Vagina (tissue), 2 donors: ENCODE measurements around the gene TBX15.

ENCODE experiments used
- CTCF ChIP-seq, 3 experiments: fragments of 450-650 bp in 2 of 3; fragments of 200-600 bp in 1 of 3; sonication (generic) in 1 of 3; IDR thresholded peaks; one replicate each; pipeline ENCODE4 v1.5.1; 2017 to 2019; ENCODE audit warnings: antibody characterized with exemption in 3 of 3, mild to moderate bottlenecking in 2 of 3, moderate library complexity in 2 of 3
- POLR2A ChIP-seq, 2 donors: fragments of 450-650 bp; IDR thresholded peaks; one replicate each; pipeline ENCODE4 v1.6.1; 2017; ENCODE audit warnings: antibody characterized with exemption in 2 of 2, mild to moderate bottlenecking in 2 of 2, moderate library complexity in 2 of 2
- POLR2AphosphoS5 ChIP-seq, 2 donors: sonication (generic); formaldehyde crosslinking; IDR thresholded peaks; one replicate each; pipeline ENCODE4 v1.9.0; 2017; ENCODE audit warnings: antibody characterized with exemption in 2 of 2, mild to moderate bottlenecking in 2 of 2, low read depth in 1 of 2; ENCODE audit not compliant: insufficient read depth in 1 of 2

GRCh38 chr1:118944546-118944945 is 43.6 kb downstream of the TBX15 start:
- TF ChIP-seq CTCF (IDR thresholded peaks at IDR 0.05) = no peak
- no peak for TF ChIP-seq POLR2AphosphoS5 (IDR thresholded peaks at IDR 0.05; ENCODE audit: insufficient read depth in 1 of 2, low read depth in 1 of 2)
- TF ChIP-seq POLR2A (IDR thresholded peaks at IDR 0.05) = no peak
